ENCODE results near the gene SEC24D.

- TF ChIP-seq, protein P1, sequence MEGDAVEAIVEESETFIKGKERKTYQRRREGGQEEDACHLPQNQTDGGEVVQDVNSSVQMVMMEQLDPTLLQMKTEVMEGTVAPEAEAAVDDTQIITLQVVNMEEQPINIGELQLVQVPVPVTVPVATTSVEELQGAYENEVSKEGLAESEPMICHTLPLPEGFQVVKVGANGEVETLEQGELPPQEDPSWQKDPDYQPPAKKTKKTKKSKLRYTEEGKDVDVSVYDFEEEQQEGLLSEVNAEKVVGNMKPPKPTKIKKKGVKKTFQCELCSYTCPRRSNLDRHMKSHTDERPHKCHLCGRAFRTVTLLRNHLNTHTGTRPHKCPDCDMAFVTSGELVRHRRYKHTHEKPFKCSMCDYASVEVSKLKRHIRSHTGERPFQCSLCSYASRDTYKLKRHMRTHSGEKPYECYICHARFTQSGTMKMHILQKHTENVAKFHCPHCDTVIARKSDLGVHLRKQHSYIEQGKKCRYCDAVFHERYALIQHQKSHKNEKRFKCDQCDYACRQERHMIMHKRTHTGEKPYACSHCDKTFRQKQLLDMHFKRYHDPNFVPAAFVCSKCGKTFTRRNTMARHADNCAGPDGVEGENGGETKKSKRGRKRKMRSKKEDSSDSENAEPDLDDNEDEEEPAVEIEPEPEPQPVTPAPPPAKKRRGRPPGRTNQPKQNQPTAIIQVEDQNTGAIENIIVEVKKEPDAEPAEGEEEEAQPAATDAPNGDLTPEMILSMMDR (IDR thresholded peaks at IDR 0.05; ENCODE audit: low read length): no peak
- no peak for TF ChIP-seq EZH2 (IDR thresholded peaks at IDR 0.05; ENCODE audit: borderline replicate concordance, low read length)
Observed at GRCh38 chr4:118879409-118879808, 43.5 kb upstream of the SEC24D start.
